Measurements from ENCODE around the gene COL20A1.

- TF ChIP-seq EZH2 (IDR thresholded peaks at IDR 0.05; ENCODE audit: insufficient read depth, low read length) (no peak), CTCF (IDR thresholded peaks at IDR 0.05; ENCODE audit: insufficient read depth, low read depth, low read length) (no peak)
These were observed 33.1 kb upstream of the COL20A1 start for GRCh38 chr20:63259734-63260460.
